IMR-90 (cell line): ENCODE measurements around the gene COL1A1. TPM values are rescaled to one million over a fixed set of nuclear protein-coding genes. Genes with fewer than 3 reads are reported as not detected.

Experiments
- ATAC-seq: fragments of 200-7000 bp; cut with Tn5 transposase; 2 replicates; pipeline ENCODE4 v1.9.1; 2020; ENCODE audit warnings: low read depth, mild to moderate bottlenecking, moderate library complexity
- BruUV-seq: library from RNA; stranded (reverse); fragments of 400-500 nt; replicated peaks from 2 replicates; lab custom pipeline; 2021; lab: Mats Ljungman, UMichigan
- CTCF ChIA-PET: fragments of 300-600 bp; formaldehyde crosslinking; extraction: SDS; loops from one replicate; lab custom pipeline; 2021; ENCODE audit warnings: antibody characterized with exemption; lab: Yijun Ruan, JAX
- POLR2A ChIA-PET: fragments of 300-600 bp; sonication (Branson Sonifier 250); formaldehyde crosslinking; loops from one replicate; lab custom pipeline; 2022; ENCODE audit warnings: antibody characterized with exemption; ENCODE audit not compliant: unreplicated experiment; lab: Charles Lee
- DNase-seq: peaks from one replicate; pipeline ENCODE4 v3.0.0; 2013
- H2AFZ ChIP-seq: replicated peaks from 2 replicates; pipeline ENCODE3; 2013; ENCODE audit warnings: low read length, mild to moderate bottlenecking; ENCODE audit not compliant: poor library complexity
- H2AK5ac ChIP-seq: 2 replicates; pipeline ENCODE4 v1.6.1; 2013; ENCODE audit warnings: low read depth, low read length, inconsistent platforms
- H2AK9ac ChIP-seq: replicated peaks from 2 replicates; pipeline ENCODE3; 2013; ENCODE audit warnings: mild to moderate bottlenecking, low read depth, low read length, moderate library complexity; ENCODE audit not compliant: poor library complexity
- H2BK120ac ChIP-seq: 2 replicates; pipeline ENCODE4 v1.6.1; 2013; ENCODE audit warnings: low read depth, low read length, inconsistent platforms
- H2BK15ac ChIP-seq: 3 replicates; pipeline ENCODE4 v1.6.1; 2013; ENCODE audit warnings: low read depth, low read length, inconsistent platforms
- H2BK20ac ChIP-seq: 2 replicates; pipeline ENCODE4 v1.6.1; 2013; ENCODE audit warnings: low read depth, mild to moderate bottlenecking, inconsistent platforms, low read length, moderate library complexity
- H2BK5ac ChIP-seq: 2 replicates; pipeline ENCODE4 v1.6.1; 2013; ENCODE audit warnings: mild to moderate bottlenecking, low read depth, low read length, inconsistent platforms; ENCODE audit not compliant: poor library complexity, severe bottlenecking
- H3K14ac ChIP-seq: replicated peaks from 2 replicates; pipeline ENCODE4 v1.6.1; 2013; ENCODE audit warnings: low read depth, low read length, inconsistent platforms
- H3K18ac ChIP-seq: 2 replicates; pipeline ENCODE4 v1.6.1; 2013; ENCODE audit warnings: low read depth, low read length, control low read depth
- H3K23ac ChIP-seq: 2 replicates; pipeline ENCODE4 v1.6.1; 2013; ENCODE audit warnings: low read depth, low read length, inconsistent platforms
- H3K27ac ChIP-seq: 2 replicates; pipeline ENCODE4 v1.5.1; 2013; ENCODE audit warnings: mild to moderate bottlenecking, control low read depth, low read length; ENCODE audit not compliant: insufficient read depth
- H3K27me3 ChIP-seq: 2 replicates; pipeline ENCODE4 v1.6.1; 2013; ENCODE audit warnings: low read length; ENCODE audit not compliant: control insufficient read depth, insufficient read depth
- H3K36me3 ChIP-seq: 2 replicates; pipeline ENCODE4 v1.6.1; 2013; ENCODE audit warnings: low read length, mixed read lengths; ENCODE audit not compliant: control insufficient read depth, insufficient read depth
- H3K4ac ChIP-seq: 2 replicates; pipeline ENCODE4 v1.6.1; 2013; ENCODE audit warnings: low read depth, low read length, inconsistent platforms
- H3K4me1 ChIP-seq: 2 replicates; pipeline ENCODE4 v1.6.1; 2013; ENCODE audit warnings: low read length, mixed read lengths; ENCODE audit not compliant: control insufficient read depth, insufficient read depth
- H3K4me2 ChIP-seq: 2 replicates; pipeline ENCODE4 v1.6.1; 2013; ENCODE audit warnings: low read depth, mild to moderate bottlenecking, control low read depth, low read length, moderate library complexity
- H3K4me3 ChIP-seq: 2 replicates; pipeline ENCODE4 v1.5.1; 2013; ENCODE audit warnings: low read depth, mild to moderate bottlenecking, control low read depth, low read length, moderate library complexity; ENCODE audit not compliant: insufficient read depth
- H3K56ac ChIP-seq: 2 replicates; pipeline ENCODE4 v1.6.1; 2013; ENCODE audit warnings: low read length, inconsistent platforms; ENCODE audit not compliant: insufficient read depth; ENCODE audit errors: extremely low read depth
- H3K79me1 ChIP-seq, 2 experiments: 2 replicates each; pipeline ENCODE4 v1.6.1; 2013; ENCODE audit warnings: low read length in 2 of 2, inconsistent platforms in 1 of 2, low read depth in 1 of 2
- H3K9ac ChIP-seq: 2 replicates; pipeline ENCODE4 v1.6.1; 2013; ENCODE audit warnings: low read depth, low read length, control low read depth
- H3K9me1 ChIP-seq: 2 replicates; pipeline ENCODE4 v1.6.1; 2013; ENCODE audit warnings: low read length, inconsistent platforms; ENCODE audit not compliant: insufficient read depth
- H3K9me3 ChIP-seq: 2 replicates; pipeline ENCODE4 v1.6.1; 2013; ENCODE audit warnings: low read length; ENCODE audit not compliant: control insufficient read depth, insufficient read depth
- H4K20me1 ChIP-seq: 2 replicates; pipeline ENCODE4 v1.6.1; 2013; ENCODE audit warnings: low read length, inconsistent platforms; ENCODE audit not compliant: insufficient read depth
- H4K5ac ChIP-seq: 2 replicates; pipeline ENCODE4 v1.6.1; 2013; ENCODE audit warnings: mild to moderate bottlenecking, low read depth, low read length, control low read depth
- H4K8ac ChIP-seq, 2 experiments: 2 replicates each; pipeline ENCODE4 v1.6.1; 2013; ENCODE audit warnings: low read depth in 2 of 2, low read length in 2 of 2, control low read depth in 1 of 2, inconsistent platforms in 1 of 2
- H4K91ac ChIP-seq: 2 replicates; pipeline ENCODE4 v1.6.1; 2013; ENCODE audit warnings: low read depth, low read length, inconsistent platforms; ENCODE audit not compliant: insufficient read depth
- CHD1 ChIP-seq: IDR thresholded peaks from 2 replicates; pipeline ENCODE4 v1.6.1; 2012; ENCODE audit warnings: low read depth, low read length, improper control_type of control experiment
- MXI1 ChIP-seq: IDR thresholded peaks from 2 replicates; pipeline ENCODE4 v1.6.1; 2012; ENCODE audit warnings: low read depth, mild to moderate bottlenecking, low read length, moderate library complexity, borderline replicate concordance
- WGBS, 2 experiments: methylation state at CpG; one replicate each; pipeline versions ENCODE4 v1.1.5 to v1.1.7; 2013; ENCODE audit warnings: missing lambda C conversion rate in 2 of 2; ENCODE audit not compliant: insufficient read length in 1 of 2; ENCODE audit errors: extremely low coverage in 2 of 2; 5-methylcytosine and 5-hydroxymethylcytosine counted together
- dilution Hi-C: fragments of 300-500 bp; cut with HindIII; formaldehyde crosslinking; loops from one replicate; pipeline ENCODE4 v1.14.3; 2018; ENCODE audit warnings: low sequenced_read_pairs; ENCODE audit not compliant: unreplicated experiment
- in situ Hi-C: fragments of 300-500 bp; cut with MboI; formaldehyde crosslinking; loops from 3 replicates; pipeline ENCODE4 v1.14.3; 2019; ENCODE audit warnings: low sequenced_read_pairs, inconsistent platforms, mixed read lengths
- intact Hi-C: fragments of 100-400 bp; cut with micrococcal nuclease; formaldehyde crosslinking; loops from 2 replicates; pipeline ENCODE4 v1.10.0; 2022
- polyA plus RNA-seq, 3 experiments: library from polyadenylated mRNA; depleted of rRNA; stranded (reverse); fragments of >200 nt; gene quantifications; 2 replicates each; pipeline ENCODE4 v1.2.3, GENCODE V29; 2012; ENCODE audit warnings: low replicate concordance in 1 of 3
- total RNA-seq: library from RNA; depleted of rRNA; stranded (reverse); fragments of >200 nt; gene quantifications from 2 replicates; pipeline ENCODE4 v1.2.3, GENCODE V29; 2012
- TF ChIP-seq, protein P1 (sequence below): conservative IDR thresholded peaks from 2 replicates; pipeline ENCODE4 v1.5.1; 2012; ENCODE audit warnings: mild to moderate bottlenecking, low read depth, low read length, improper control_type of control experiment

Gene COL1A1
- total and polyA plus RNA-seq, 2 of the 4 experiments (the other 2 are of a cell fraction), result 2,180 to 4,350 TPM

DNA sequence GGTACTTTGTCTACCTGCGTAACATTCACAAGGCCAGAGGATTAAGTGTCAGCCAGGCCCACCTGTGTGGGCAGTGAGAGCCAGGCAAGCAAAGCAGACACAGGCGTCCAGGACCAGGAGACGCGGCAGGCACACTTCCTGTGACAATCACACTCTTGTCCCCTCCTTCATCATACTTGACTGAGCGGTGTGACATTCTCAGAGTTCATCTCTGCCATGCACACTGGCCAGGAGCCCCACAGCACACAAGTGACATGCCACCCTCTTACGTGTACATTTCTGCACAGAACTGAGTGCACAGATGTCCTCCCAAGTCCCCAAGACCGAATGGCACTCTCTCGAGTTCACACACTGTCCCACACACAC, 59.7 kb downstream of the COL1A1 start:
- CTCF ChIA-PET, result no interaction called here
- DNase-seq (no peak), ATAC-seq (no peak)
- no peak overlapping the region for H3K4me2 ChIP-seq
- H3K9me1 ChIP-seq, result peaks cover 2% of the 10 kb centered on the region; the same call in 1 of the 2 replicates
- H4K20me1 ChIP-seq, result peaks cover 87% of the 10 kb centered on the region
- POLR2A ChIA-PET, result no interaction called here
- H3K4ac ChIP-seq, result no peak overlapping the region
- H4K91ac ChIP-seq, result no peak overlapping the region
- H3K9me3 ChIP-seq, result no peaks in the 10 kb centered on the region
- peaks cover 11% of the 10 kb centered on the region for H3K4me1 ChIP-seq
- H3K27ac ChIP-seq, result no peak overlapping the region
- H3K36me3 ChIP-seq, result peaks cover 82% of the 10 kb centered on the region
- no peak overlapping the region for H3K4me3 ChIP-seq
- BruUV-seq, result no TSS peak
- H3K14ac ChIP-seq, result no peak overlapping the region
- no peak overlapping the region for H3K9ac ChIP-seq
- TF ChIP-seq, protein P1, sequence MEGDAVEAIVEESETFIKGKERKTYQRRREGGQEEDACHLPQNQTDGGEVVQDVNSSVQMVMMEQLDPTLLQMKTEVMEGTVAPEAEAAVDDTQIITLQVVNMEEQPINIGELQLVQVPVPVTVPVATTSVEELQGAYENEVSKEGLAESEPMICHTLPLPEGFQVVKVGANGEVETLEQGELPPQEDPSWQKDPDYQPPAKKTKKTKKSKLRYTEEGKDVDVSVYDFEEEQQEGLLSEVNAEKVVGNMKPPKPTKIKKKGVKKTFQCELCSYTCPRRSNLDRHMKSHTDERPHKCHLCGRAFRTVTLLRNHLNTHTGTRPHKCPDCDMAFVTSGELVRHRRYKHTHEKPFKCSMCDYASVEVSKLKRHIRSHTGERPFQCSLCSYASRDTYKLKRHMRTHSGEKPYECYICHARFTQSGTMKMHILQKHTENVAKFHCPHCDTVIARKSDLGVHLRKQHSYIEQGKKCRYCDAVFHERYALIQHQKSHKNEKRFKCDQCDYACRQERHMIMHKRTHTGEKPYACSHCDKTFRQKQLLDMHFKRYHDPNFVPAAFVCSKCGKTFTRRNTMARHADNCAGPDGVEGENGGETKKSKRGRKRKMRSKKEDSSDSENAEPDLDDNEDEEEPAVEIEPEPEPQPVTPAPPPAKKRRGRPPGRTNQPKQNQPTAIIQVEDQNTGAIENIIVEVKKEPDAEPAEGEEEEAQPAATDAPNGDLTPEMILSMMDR, result no peak
- TF ChIP-seq MXI1 (no peak), CHD1 (no peak)
- H2AK5ac ChIP-seq, result no peak overlapping the region
- 95% methylated on average over 2 of the region's 8 CpGs; no CpG with 5 or more reads in 1 of the 2 experiments for WGBS, 2 experiments
- H4K5ac ChIP-seq, result no peak overlapping the region
- dilution Hi-C loops (no loop called here), intact Hi-C loops (no loop called here), in situ Hi-C loops (no loop called here)
- H3K79me1 ChIP-seq, result peaks cover 39 to 95% of the 10 kb centered on the region in 2 experiments
- H2BK120ac ChIP-seq, result no peak overlapping the region
- no peak overlapping the region for H2BK15ac ChIP-seq
- H4K8ac ChIP-seq, result no peak overlapping the region
- H2AFZ ChIP-seq, result no peak overlapping the region
- H2AK9ac ChIP-seq, result no peak overlapping the region
- H3K27me3 ChIP-seq, result no peaks in the 10 kb centered on the region
- no peak overlapping the region for H2BK20ac ChIP-seq
- H2BK5ac ChIP-seq, result no peak overlapping the region
- no peak overlapping the region for H3K23ac ChIP-seq
- H3K56ac ChIP-seq, result no peak overlapping the region
- no peak overlapping the region for H3K18ac ChIP-seq
